GM21723 (cell line): Measurements from ENCODE around the gene EPHX1.

Experiments
- ATAC-seq: cut with Tn5 transposase; IDR thresholded peaks from one replicate; pipeline ENCODE4 v1.9.1; 2021; ENCODE audit warnings: mild to moderate bottlenecking, moderate library complexity; ENCODE audit not compliant: unreplicated experiment

Gene EPHX1

GRCh38 chr1:225859151-225859550 is 49.2 kb downstream of the EPHX1 start:
- ATAC-seq: no peak

- no peak for ATAC-seq
These were observed 50.2 kb downstream of the EPHX1 start for GRCh38 chr1:225860107-225860506.

- ATAC-seq: no peak
These were observed 51.0 kb downstream of the EPHX1 start for GRCh38 chr1:225860876-225861441.

- ATAC-seq: no peak
These were observed 52.1 kb downstream of the EPHX1 start for GRCh38 chr1:225861834-225862580.

- ATAC-seq: no peak
These were observed 52.6 kb downstream of the EPHX1 start for GRCh38 chr1:225862581-225862950.

- no peak for ATAC-seq
These were observed 53.2 kb downstream of the EPHX1 start for GRCh38 chr1:225863167-225863566.

GRCh38 chr1:225865514-225865913 is 55.6 kb downstream of the EPHX1 start:
- peak; percentile 17 for ATAC-seq

GRCh38 chr1:225866061-225866837 is 56.3 kb downstream of the EPHX1 start:
- peak; percentile 68 for ATAC-seq

GRCh38 chr1:225866981-225867380 is 57.1 kb downstream of the EPHX1 start:
- no peak for ATAC-seq

- ATAC-seq: no peak
These were observed 58.9 kb downstream of the EPHX1 start for GRCh38 chr1:225868631-225869330.

- ATAC-seq: no peak
These were observed 61.0 kb downstream of the EPHX1 start for GRCh38 chr1:225870911-225871310.

GRCh38 chr1:225871359-225872074 is 61.6 kb downstream of the EPHX1 start:
- no peak for ATAC-seq

GRCh38 chr1:225872075-225872430 is 62.1 kb downstream of the EPHX1 start:
- no peak for ATAC-seq

GRCh38 chr1:225873281-225873850 is 63.4 kb downstream of the EPHX1 start:
- ATAC-seq: no peak

GRCh38 chr1:225874431-225874830 is 64.5 kb downstream of the EPHX1 start:
- no peak for ATAC-seq

- ATAC-seq: no peak
These were observed 65.3 kb downstream of the EPHX1 start for GRCh38 chr1:225875044-225875815.

- no peak for ATAC-seq
These were observed 67.1 kb downstream of the EPHX1 start for GRCh38 chr1:225876900-225877510.

- ATAC-seq: no peak
These were observed 67.7 kb downstream of the EPHX1 start for GRCh38 chr1:225877580-225877979.

GRCh38 chr1:225878282-225878681 is 68.4 kb downstream of the EPHX1 start:
- ATAC-seq: no peak
